AG09319 (cell line): Measurements from ENCODE around the gene CFAP53.
"Not testable (repeated sequence)": the region's sequence is repeated elsewhere in the genome, so short reads cannot be mapped to it uniquely, and the experiment has no call there.

ENCODE experiments used
- DNase-seq: peaks from one replicate; pipeline ENCODE4 v3.0.0-alpha.2; 2010; ENCODE audit warnings: low read depth; ENCODE audit errors: extremely low read depth
- CTCF ChIP-seq: IDR thresholded peaks from 2 replicates; pipeline ENCODE4 v1.5.1; 2011; ENCODE audit warnings: low read depth, mild to moderate bottlenecking, inconsistent platforms, low read length, moderate library complexity

CFAP53 gene

GRCh38 chr18:50262977-50263376, 3.3 kb downstream of the CFAP53 start:
- no peak for DNase-seq
- no peak for TF ChIP-seq CTCF

GRCh38 chr18:50250935-50251334, 15.4 kb downstream of the CFAP53 start:
- no peak for DNase-seq
- TF ChIP-seq CTCF: no peak

- no peak for DNase-seq
- TF ChIP-seq CTCF: no peak
Measured at GRCh38 chr18:50249576-50249975, 16.7 kb downstream of the CFAP53 start.

GRCh38 chr18:50247561-50247960, 18.7 kb downstream of the CFAP53 start:
- no peak for TF ChIP-seq CTCF
- DNase-seq: no peak

- not testable (repeated sequence) for DNase-seq
Measured at GRCh38 chr18:50241768-50242167, 24.5 kb downstream of the CFAP53 start.

GRCh38 chr18:50240080-50240563, 26.2 kb downstream of the CFAP53 start:
- no peak for DNase-seq
- no peak for TF ChIP-seq CTCF

- TF ChIP-seq CTCF: no peak
- DNase-seq: no peak
Measured at GRCh38 chr18:50232419-50232818, 33.9 kb downstream of the CFAP53 start.

- no peak for DNase-seq
- no peak for TF ChIP-seq CTCF
Measured at GRCh38 chr18:50231621-50232020, 34.7 kb downstream of the CFAP53 start.

GRCh38 chr18:50220249-50220648, 46.0 kb downstream of the CFAP53 start:
- DNase-seq: not testable (repeated sequence)
